ENCODE measurements around the gene NR6A1.

GRCh38 chr9:124752967-124753366, 18.1 kb downstream of the NR6A1 start:
- TF ChIP-seq POLR2AphosphoS5 (IDR thresholded peaks at IDR 0.05; ENCODE audit: low read depth, low read length) (no peak), E2F6 (IDR thresholded peaks at IDR 0.05) (no peak), POLR2A (IDR thresholded peaks at IDR 0.05; ENCODE audit: control extremely low read depth in 1 of 2, low read depth in 2 of 2, low read length in 2 of 2) (no peak), ATF2 (IDR thresholded peaks at IDR 0.05; ENCODE audit: low read length) (no peak), POU5F1 (IDR thresholded peaks at IDR 0.05; ENCODE audit: low read depth, low read length) (no peak), GABPA (IDR thresholded peaks at IDR 0.05; ENCODE audit: borderline replicate concordance, insufficient read depth, low read length) (no peak), EZH2 (IDR thresholded peaks at IDR 0.05; ENCODE audit: low read depth, low read length, severe bottlenecking) (no peak), CHD7 (IDR thresholded peaks at IDR 0.05; ENCODE audit: insufficient replicate concordance, low read length) (no peak), CTCF (IDR thresholded peaks at IDR 0.05; ENCODE audit: control extremely low read depth in 1 of 3, insufficient read depth in 1 of 3, low read depth in 1 of 3, low read length in 3 of 3) (no peak), KDM5A (IDR thresholded peaks at IDR 0.05; ENCODE audit: low read length) (no peak), PHF8 (conservative IDR thresholded peaks at IDR 0.05; ENCODE audit: low read depth, low read length) (no peak), GTF2F1 (IDR thresholded peaks at IDR 0.05; ENCODE audit: borderline replicate concordance, low read depth, low read length) (no peak), EGR1 (IDR thresholded peaks at IDR 0.05; ENCODE audit: borderline replicate concordance, low read depth, low read length) (no peak), CHD2 (IDR thresholded peaks at IDR 0.05; ENCODE audit: low read length) (no peak)

All from H1 (cell line).